Measurements from ENCODE around the gene ATP5MC3.

The ATP5MC3 gene

GRCh38 chr2:175140332-175140731 is 41.2 kb downstream of the ATP5MC3 start:
- Histone ChIP-seq H3K27me3 (no peaks in the 10 kb centered on the region), H3K4me1 (peaks cover 0 to 15% (median 6%) of the 10 kb centered on the region in 10 experiments; a peak in 8 of 20 replicates), H3K27ac (no peak overlapping the region), H4K20me1 (peaks cover 39 to 100% (median 66%) of the 10 kb centered on the region in 11 experiments), H3K36me3 (peaks cover 70 to 99% (median 84%) of the 10 kb centered on the region in 11 experiments), H3K4me2 (no peak overlapping the region), H3K4me3 (no peak overlapping the region), H3K9ac (no peak overlapping the region), H3K9me3 (replicated peaks in 1 of 11) (no peaks in the 10 kb centered on the region)
- no peak for TF ChIP-seq Cebpa-rat (IDR thresholded peaks at IDR 0.05)

- H3K4me1 ChIP-seq: peaks cover 0 to 15% (median 6%) of the 10 kb centered on the region in 10 experiments; a peak in 8 of 20 replicates
- no peaks in the 10 kb centered on the region for H3K27me3 ChIP-seq
- H3K4me3 ChIP-seq: no peak overlapping the region
- H4K20me1 ChIP-seq: peaks cover 25 to 100% (median 50%) of the 10 kb centered on the region in 11 experiments; a peak in 21 of 22 replicates
- H3K9ac ChIP-seq: no peak overlapping the region
- H3K36me3 ChIP-seq: peaks cover 80 to 100% (median 86%) of the 10 kb centered on the region in 11 experiments
- TF ChIP-seq Cebpa-rat (IDR thresholded peaks at IDR 0.05): no peak
- no peak overlapping the region for H3K4me2 ChIP-seq
- no peaks in the 10 kb centered on the region for H3K9me3 ChIP-seq (replicated peaks in 1 of 11)
- no peak overlapping the region for H3K27ac ChIP-seq
These were observed 43.7 kb downstream of the ATP5MC3 start for GRCh38 chr2:175137793-175138192.

- no peak for TF ChIP-seq Cebpa-rat (IDR thresholded peaks at IDR 0.05)
- Histone ChIP-seq H3K36me3 (peaks cover 79 to 100% (median 93%) of the 10 kb centered on the region in 11 experiments), H3K27ac (no peak overlapping the region), H3K27me3 (no peaks in the 10 kb centered on the region), H3K4me2 (peak overlapping the region in 1 of 11 experiments; percentile 12; a peak in 1 of 22 replicates), H3K4me3 (no peak overlapping the region), H3K9me3 (replicated peaks in 1 of 11) (no peaks in the 10 kb centered on the region), H3K9ac (no peak overlapping the region), H3K4me1 (peaks cover 0 to 15% (median 3%) of the 10 kb centered on the region in 10 experiments; a peak in 8 of 20 replicates), H4K20me1 (peaks cover 13 to 100% (median 45%) of the 10 kb centered on the region in 11 experiments; a peak in 19 of 22 replicates)
These were observed 44.9 kb downstream of the ATP5MC3 start for GRCh38 chr2:175136334-175137215.

- no peak overlapping the region for H3K4me3 ChIP-seq
- H3K4me2 ChIP-seq: no peak overlapping the region
- no peak overlapping the region for H3K27ac ChIP-seq
- H4K20me1 ChIP-seq: peaks cover 8 to 100% (median 39%) of the 10 kb centered on the region in 11 experiments; a peak in 18 of 22 replicates
- H3K4me1 ChIP-seq: peaks cover 0 to 15% (median 2%) of the 10 kb centered on the region in 10 experiments; a peak in 6 of 20 replicates
- TF ChIP-seq Cebpa-rat (IDR thresholded peaks at IDR 0.05): no peak
- H3K9me3 ChIP-seq (replicated peaks in 1 of 11): no peaks in the 10 kb centered on the region
- H3K27me3 ChIP-seq: no peaks in the 10 kb centered on the region
- H3K36me3 ChIP-seq: peaks cover 77 to 100% (median 94%) of the 10 kb centered on the region in 11 experiments
- no peak overlapping the region for H3K9ac ChIP-seq
These were observed 45.6 kb downstream of the ATP5MC3 start for GRCh38 chr2:175135862-175136261.

GRCh38 chr2:175135177-175135576 is 46.3 kb downstream of the ATP5MC3 start:
- no peak for TF ChIP-seq Cebpa-rat (IDR thresholded peaks at IDR 0.05)
- Histone ChIP-seq H3K36me3 (peaks cover 81 to 100% (median 94%) of the 10 kb centered on the region in 11 experiments), H3K27ac (no peak overlapping the region)

GRCh38 chr2:175131252-175131651 is 50.3 kb downstream of the ATP5MC3 start:
- Histone ChIP-seq H3K36me3 (peaks cover 77 to 100% (median 92%) of the 10 kb centered on the region in 11 experiments), H3K9ac (no peak overlapping the region), H3K27me3 (no peaks in the 10 kb centered on the region), H3K4me1 (peaks cover 0 to 4% (median 0%) of the 10 kb centered on the region in 10 experiments; a peak in 3 of 20 replicates), H3K27ac (no peak overlapping the region), H3K4me3 (no peak overlapping the region), H4K20me1 (peaks cover 0 to 86% (median 9%) of the 10 kb centered on the region in 11 experiments; a peak in 11 of 22 replicates), H3K9me3 (replicated peaks in 1 of 11) (no peaks in the 10 kb centered on the region), H3K4me2 (no peak overlapping the region)
- TF ChIP-seq Cebpa-rat (IDR thresholded peaks at IDR 0.05): no peak

More at GRCh38 chr2:175135177-175135576, 46.3 kb downstream of the ATP5MC3 start:
- Histone ChIP-seq H3K9me3 (replicated peaks in 1 of 11) (no peaks in the 10 kb centered on the region), H3K4me2 (no peak overlapping the region), H3K4me3 (no peak overlapping the region), H3K27me3 (no peaks in the 10 kb centered on the region), H3K9ac (no peak overlapping the region), H4K20me1 (peaks cover 8 to 100% (median 33%) of the 10 kb centered on the region in 11 experiments; a peak in 18 of 22 replicates), H3K4me1 (peaks cover 0 to 15% (median 2%) of the 10 kb centered on the region in 10 experiments; a peak in 6 of 20 replicates)

GRCh38 chr2:175126661-175127060 is 54.8 kb downstream of the ATP5MC3 start:
- no peak for TF ChIP-seq Cebpa-rat (IDR thresholded peaks at IDR 0.05)
- Histone ChIP-seq H3K27me3 (no peaks in the 10 kb centered on the region), H3K9ac (no peak overlapping the region), H3K4me3 (no peak overlapping the region), H3K27ac (no peak overlapping the region), H3K4me1 (no peaks in the 10 kb centered on the region), H3K4me2 (no peak overlapping the region), H4K20me1 (peaks cover 0 to 82% (median 0%) of the 10 kb centered on the region in 11 experiments; a peak in 7 of 22 replicates), H3K36me3 (peaks cover 47 to 99% (median 73%) of the 10 kb centered on the region in 11 experiments), H3K9me3 (replicated peaks in 1 of 11) (no peaks in the 10 kb centered on the region)

Measured in BLaER1 treated with 17β-estradiol and CSF1 and Interleukin-3, amounts not matched to agents 10 nM and 100 nM (cell line).